Stimulated activated CD4-positive, alpha-beta T cell treated with anti-CD3 and anti-CD28 coated beads, Interleukin-12 subunit alpha, Interleukin-12 subunit beta, amount 100 ng/mL, for 4 hours (primary cell): ENCODE measurements around the gene GAK.

ENCODE experiments used
- DNase-seq: peaks from one replicate; pipeline ENCODE4 v3.0.0-alpha.2; 2020

The GAK gene

DNA sequence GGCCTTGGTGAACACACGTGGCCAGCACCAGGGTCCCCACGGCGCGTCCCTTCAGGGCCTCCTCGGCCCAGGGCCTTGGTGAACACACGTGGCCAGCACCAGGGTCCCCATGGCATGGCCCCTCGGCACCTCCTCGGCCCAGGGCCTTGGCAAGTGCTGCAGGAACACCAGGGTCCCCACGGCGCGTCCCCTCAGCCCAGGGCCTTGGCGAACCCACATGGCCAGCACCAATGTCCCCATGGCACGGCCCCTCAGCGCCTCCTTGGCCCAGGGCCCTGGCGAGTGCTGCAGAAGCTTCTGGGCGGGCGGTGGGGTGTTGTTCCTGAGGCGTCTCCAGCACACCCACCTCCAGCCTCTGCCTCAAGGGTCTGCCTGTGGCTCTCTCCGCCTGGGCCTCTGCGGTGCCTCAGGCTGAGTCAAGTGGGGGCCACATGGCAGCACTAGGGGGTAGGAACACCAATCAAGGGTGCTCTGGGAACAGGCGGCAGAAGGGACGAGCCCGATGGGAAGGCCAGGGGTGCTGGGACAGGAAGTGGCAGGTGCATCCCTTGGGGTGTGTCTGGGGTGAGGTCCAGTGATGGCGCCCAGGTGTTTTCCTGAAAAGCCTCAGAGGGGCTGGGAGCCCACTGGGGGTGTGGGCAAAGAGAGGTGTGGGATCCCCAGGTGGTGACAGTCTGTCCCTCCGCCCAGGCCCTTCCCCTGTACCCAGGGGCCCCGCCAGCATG lies 64.4 kb downstream of the GAK start:
- no peak for DNase-seq

DNA sequence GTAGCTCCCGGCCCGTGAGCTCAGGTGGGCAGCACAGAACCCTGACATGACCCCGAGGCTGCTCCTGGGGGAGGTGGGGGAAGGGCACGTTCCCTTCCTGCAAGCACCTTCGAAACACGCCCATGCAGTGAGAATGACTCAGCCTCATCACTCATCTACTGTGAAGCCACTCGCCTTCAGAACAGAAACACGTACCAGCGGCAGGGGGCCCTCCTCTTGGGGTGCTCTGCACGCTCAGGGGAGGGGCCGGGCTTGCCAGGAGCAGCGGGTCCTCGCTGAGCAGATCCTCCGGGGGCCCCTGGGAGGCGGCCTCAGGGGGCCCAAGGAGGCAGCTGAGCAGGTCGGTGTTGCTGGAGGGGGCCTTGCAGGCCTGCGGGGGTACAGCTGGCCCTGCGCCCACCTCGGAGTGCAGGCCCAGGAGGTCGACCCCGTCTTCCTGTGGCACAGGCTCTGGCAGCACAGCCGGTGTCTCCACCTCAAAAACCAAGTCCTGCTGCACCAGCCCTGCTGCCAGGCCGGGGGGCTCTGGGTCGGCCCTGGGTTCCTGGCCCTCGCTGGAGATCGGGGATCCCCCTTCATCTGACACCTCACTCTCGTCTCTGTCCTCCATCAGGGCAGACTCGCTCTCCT lies 65.2 kb downstream of the GAK start:
- DNase-seq: no peak

DNA sequence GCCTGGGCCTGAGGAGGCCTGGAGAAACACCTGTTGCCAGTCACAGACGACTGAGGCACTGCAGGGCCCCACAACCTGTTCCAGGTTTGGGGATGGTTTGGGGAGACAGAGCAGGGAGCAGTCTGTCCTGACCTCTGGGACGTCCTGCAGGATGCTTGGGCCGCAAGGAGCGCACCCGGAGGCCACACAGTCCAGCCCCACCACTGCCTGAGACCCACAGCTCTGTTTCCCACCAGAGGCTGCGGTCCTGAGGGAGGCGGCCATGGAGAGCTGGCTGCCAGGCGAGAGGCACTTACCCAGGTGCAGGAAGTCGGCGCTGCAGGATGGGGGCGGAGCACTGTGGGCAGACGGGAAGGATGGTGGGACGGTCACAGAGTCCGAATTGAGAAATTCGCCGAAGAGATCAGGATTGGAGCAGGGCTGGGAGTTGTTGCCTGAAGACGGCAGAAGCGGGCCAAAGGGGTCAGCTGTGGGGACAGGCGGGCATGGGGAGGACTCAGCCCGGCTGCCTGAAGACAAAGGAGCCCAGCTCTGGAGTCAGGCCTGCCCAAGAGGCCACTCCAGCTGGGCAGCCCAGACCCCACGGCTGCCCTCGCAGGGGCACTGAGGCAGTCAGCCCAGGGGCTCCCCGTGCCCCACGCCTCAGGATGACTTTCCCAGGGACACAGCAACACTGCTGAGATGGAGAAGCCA lies 65.9 kb downstream of the GAK start:
- DNase-seq: no peak

- DNase-seq: no peak
Measured at GRCh38 chr4:865572-865971, 66.5 kb downstream of the GAK start.

- no peak for DNase-seq
Measured at GRCh38 chr4:865121-865465, 67.0 kb downstream of the GAK start.

- no peak for DNase-seq
Measured at GRCh38 chr4:864456-865120, 67.5 kb downstream of the GAK start.

- no peak for DNase-seq
Measured at GRCh38 chr4:860561-860960, 71.6 kb downstream of the GAK start.

DNA sequence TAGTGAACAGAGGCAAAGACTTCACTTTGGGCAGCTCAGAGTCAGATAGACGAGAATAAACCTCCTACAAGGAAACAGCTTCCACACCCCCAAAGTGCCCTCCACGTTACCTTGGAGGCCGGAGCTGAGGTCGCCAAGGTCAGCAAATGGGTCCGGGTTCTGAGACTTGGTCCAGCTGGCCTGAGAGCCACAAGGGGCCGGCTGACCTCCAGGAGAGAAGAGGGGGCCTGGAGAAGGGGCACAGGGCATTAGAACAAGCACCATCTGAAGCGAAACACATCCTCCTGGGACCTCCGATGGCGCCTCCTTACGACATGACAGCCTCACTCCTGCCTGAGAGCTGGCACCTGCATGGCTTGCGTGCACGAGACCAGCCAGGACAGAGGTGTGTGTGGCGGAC lies 72.6 kb downstream of the GAK start:
- no peak for DNase-seq

- DNase-seq: no peak
Measured at GRCh38 chr4:858831-859451, 73.2 kb downstream of the GAK start.

- DNase-seq: no peak
Measured at GRCh38 chr4:858041-858481, 74.1 kb downstream of the GAK start.

GRCh38 chr4:857461-857860 lies 74.7 kb downstream of the GAK start:
- no peak for DNase-seq

DNA sequence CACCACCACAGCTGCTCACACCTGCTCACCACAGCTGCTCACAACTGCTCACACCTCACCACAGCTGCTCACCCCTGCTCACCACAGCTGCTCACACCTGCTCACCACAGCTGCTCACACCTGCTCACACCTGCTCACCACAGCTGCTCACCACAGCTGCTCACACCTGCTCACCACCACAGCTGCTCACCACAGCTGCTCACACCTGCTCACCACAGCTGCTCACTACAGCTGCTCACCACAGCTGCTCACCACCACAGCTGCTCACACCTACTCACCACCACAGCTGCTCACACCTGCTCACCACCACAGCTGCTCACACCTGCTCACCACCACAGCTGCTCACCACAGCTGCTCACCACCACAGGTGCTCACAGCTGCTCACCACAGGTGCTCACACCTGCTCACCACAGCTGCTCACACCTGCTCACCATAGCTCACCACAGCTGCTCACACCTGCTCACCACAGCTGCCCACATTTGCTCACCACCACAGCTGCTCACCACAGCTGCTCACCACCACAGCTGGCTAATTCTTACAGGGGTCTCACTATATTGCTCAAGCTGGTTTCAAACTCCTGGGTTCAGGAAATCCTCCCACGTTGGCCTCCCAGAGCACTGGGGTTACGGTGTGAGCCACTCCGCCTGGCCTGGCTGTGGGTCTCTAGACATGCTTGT lies 75.8 kb downstream of the GAK start:
- DNase-seq: no peak

- no peak for DNase-seq
Measured at GRCh38 chr4:855880-856224, 76.3 kb downstream of the GAK start.

GRCh38 chr4:854356-854755 lies 77.8 kb downstream of the GAK start:
- DNase-seq: no peak

DNA sequence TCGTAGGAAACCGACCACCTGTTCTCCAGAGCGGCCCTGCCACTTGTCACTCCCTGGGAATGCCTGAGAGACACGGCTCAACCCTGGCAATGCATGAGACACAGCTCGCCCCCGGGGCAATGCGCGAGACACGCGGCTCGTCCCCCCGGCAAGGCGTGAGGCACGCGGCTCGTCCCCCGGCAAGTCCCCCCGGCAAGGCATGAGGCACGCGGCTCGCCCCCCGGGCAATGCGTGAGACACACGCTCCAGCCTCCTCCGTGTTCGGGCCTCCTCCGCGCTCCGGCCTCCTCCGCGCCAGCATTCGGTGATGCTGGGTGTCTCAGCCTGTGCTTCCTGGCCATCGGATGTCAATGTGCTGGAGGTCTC lies 78.7 kb downstream of the GAK start:
- no peak for DNase-seq

DNA sequence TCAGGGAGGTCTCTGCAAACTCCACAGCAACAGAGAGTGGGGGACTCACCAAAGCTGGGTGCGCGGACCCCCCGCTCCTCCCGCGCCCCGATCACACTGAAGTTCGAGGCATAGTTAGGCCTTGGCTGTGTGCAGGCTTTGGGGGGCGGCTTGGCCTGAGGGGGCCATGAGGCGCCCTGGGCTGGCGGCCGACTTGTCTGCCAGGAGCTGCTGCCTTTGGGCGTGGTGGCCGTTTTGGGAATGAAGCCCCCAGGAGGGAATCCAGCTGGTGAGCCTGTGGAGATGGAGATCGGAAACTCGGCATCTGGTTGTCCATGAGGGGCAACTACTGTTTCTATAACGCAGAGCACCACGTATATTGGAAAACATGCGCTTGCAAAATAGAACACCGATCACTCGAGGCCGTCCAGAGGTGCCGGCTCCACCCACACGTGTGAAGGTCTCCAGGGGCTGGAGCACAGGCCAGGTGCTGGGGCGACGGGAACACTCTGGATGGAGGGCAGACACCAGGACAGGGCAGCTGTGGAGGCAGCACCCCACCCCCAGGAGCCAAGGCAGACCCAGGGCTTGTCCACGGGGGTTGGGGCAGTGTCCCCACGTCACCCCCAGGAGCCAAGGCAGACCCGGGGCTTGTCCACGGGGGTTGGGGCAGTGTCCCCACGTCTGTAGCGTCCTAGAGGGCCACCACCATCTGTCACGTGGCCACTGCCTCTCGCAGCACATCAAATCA lies 80.2 kb downstream of the GAK start:
- no peak for DNase-seq

GRCh38 chr4:850323-850945 lies 81.7 kb downstream of the GAK start:
- DNase-seq: no peak

- DNase-seq: no peak
Measured at GRCh38 chr4:849478-850175, 82.5 kb downstream of the GAK start.

- no peak for DNase-seq
Measured at GRCh38 chr4:848803-849477, 83.2 kb downstream of the GAK start.

- no peak for DNase-seq
Measured at GRCh38 chr4:848307-848691, 83.8 kb downstream of the GAK start.

DNA sequence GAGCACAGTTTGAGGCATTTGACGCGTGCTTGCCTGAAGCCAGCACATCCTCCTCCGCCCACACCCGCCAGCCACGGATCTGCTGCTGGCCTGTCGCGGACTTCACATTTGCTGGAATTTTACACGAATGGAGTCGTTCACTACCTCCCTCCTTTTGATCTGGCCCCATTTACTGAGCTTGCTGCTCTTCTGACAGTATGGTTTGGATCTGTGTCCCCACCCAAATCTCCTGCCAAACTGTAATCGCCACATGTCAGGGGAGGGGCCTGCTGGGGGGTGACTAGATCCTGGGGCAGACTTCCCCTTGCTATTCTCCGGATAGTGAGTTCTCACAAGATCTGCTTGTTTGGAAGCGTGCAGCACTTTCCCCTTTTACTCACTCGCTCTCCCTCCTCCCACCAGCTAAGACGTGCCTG lies 86.3 kb downstream of the GAK start:
- no peak for DNase-seq
